VCaP (cell line): ENCODE results near the gene EYA2.

ENCODE experiments used
- H3K27ac ChIP-seq: fragments of 450-650 bp; 2 replicates; pipeline ENCODE4 v1.5.1; 2017
- TF ChIP-seq, protein P1 (sequence below): fragments of 450-650 bp; conservative IDR thresholded peaks from 2 replicates; pipeline ENCODE4 v1.5.1; 2017; ENCODE audit warnings: mild to moderate bottlenecking, moderate library complexity

Gene EYA2

DNA sequence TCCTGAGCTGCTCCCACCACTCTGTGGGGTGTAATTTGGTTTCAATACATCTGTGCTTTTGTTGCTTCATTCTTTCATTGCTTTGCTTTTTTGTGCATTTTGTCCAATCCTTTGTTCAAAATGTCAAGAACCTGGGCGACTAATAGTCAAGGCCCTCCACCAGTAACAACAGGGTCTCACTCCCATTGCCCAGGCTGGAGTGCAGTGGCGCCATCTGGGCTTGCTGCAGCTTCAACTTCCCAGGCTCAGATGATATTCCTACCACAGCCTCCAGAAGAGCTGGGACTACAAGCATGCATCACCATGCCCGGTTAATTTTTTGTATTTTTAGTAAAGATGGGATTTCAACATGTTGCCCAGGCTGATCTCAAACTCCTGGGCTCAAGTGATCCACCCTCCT lies 169.2 kb downstream of the EYA2 start:
- TF ChIP-seq, protein P1, sequence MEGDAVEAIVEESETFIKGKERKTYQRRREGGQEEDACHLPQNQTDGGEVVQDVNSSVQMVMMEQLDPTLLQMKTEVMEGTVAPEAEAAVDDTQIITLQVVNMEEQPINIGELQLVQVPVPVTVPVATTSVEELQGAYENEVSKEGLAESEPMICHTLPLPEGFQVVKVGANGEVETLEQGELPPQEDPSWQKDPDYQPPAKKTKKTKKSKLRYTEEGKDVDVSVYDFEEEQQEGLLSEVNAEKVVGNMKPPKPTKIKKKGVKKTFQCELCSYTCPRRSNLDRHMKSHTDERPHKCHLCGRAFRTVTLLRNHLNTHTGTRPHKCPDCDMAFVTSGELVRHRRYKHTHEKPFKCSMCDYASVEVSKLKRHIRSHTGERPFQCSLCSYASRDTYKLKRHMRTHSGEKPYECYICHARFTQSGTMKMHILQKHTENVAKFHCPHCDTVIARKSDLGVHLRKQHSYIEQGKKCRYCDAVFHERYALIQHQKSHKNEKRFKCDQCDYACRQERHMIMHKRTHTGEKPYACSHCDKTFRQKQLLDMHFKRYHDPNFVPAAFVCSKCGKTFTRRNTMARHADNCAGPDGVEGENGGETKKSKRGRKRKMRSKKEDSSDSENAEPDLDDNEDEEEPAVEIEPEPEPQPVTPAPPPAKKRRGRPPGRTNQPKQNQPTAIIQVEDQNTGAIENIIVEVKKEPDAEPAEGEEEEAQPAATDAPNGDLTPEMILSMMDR, result 0 out of 2 replicates have a peak, but pooled peaks have one; percentile 19
- H3K27ac ChIP-seq, result no peak overlapping the region

DNA sequence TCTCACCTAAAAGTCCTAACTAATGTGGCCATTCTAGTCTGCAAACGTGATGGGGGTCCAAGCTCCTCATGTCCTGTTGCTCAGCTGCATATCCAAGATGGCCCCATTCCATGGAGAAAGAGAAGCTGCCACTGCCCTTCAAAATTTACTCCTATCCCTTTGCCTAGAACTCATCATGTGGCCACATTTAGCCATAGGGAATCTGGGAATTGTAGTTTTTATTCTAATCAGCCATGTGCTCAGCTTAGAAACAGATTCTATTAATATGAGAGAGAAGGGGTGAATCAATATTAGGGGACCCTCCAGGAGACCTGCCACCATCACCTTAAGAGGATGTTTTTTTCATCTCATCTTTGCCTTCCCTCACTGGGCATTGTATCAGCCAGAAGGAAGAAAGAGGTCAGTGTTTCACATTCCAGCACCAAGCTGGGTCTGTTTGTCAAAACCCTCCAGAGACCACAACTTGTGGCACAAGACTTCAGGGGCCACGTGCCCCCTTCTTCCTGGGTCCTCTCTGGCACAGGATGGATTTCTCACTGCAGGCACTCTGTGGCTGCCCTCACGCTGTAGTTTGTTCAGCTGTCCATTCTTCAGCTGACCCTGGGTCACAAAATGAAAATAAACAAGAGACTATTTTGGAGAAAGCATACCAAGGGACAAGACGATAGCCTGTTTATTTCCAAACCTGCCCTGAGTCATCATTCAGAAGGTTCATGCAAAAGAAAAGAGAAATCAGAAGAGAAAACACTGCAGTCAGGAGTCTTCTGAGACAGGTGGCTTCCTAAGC lies 172.0 kb downstream of the EYA2 start:
- H3K27ac ChIP-seq, result no peak overlapping the region
- TF ChIP-seq, protein P1, result no peak

DNA sequence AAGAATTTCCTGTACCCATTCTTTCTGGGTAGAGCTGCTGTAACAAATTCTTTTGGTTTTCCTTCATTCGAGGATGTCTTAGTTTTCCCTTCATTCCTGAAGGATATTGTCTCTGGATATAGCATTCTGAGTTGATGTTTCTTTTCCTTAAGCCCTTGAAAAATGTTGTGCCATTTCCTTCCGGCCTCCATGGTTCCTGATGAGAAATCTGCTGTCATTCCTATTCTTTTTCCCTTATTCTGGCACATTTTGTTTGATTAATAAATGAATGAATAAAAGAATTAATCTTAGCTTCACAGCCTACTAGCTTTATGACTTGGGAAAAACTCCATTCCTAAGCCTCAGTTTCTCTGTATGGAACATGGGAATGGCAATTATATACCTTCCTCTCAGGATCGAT lies 173.1 kb downstream of the EYA2 start:
- no peak overlapping the region for H3K27ac ChIP-seq
- TF ChIP-seq, protein P1, result no peak

DNA sequence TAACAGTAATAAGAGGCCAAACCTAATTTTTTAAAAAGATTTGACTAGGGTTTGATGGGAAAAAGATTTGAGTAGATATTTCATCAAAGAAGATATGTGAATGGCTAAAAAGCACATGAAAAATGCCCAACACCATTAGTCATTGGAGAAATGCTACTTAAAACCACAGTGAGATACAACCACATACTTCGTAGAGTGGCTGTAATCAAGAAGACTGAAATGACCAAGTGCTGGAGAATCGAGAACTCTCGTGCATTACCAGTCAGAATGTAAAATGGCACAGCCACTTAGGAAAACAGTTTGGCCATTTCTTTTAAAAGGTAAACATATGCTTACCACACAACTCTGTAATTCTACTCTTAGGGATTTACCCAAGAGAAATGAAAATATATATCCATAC lies 175.5 kb downstream of the EYA2 start:
- TF ChIP-seq, protein P1, result no peak

DNA sequence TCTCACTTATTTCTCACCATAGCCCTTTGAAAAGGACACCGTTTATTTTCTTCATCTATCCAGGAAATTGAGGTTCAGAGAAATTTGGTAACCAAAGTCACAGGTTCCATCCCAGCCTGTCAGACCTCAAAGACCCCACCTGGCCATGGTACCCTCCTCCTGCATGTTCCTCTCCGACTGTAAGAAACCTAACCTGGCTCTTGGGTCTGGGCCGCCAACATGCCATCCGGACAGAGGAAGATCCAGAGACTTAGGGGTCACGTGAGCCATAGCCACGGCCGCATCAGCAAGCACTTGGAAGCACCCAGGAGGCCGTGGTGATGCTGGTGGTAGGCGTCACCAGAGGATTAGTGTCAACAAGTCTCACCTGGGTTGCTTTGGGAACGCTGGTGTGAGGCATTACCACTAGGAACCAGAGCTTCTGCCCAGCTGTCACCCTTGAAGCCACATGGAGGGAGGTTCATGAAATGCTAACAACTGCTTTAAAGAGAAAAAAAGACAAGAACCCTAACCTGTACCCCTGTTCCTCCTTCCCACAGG lies 177.1 kb downstream of the EYA2 start:
- TF ChIP-seq, protein P1, result no peak
- H3K27ac ChIP-seq, result no peak overlapping the region

More for the DNA sequence above, 175.5 kb downstream of the EYA2 start:
- no peak overlapping the region for H3K27ac ChIP-seq

DNA sequence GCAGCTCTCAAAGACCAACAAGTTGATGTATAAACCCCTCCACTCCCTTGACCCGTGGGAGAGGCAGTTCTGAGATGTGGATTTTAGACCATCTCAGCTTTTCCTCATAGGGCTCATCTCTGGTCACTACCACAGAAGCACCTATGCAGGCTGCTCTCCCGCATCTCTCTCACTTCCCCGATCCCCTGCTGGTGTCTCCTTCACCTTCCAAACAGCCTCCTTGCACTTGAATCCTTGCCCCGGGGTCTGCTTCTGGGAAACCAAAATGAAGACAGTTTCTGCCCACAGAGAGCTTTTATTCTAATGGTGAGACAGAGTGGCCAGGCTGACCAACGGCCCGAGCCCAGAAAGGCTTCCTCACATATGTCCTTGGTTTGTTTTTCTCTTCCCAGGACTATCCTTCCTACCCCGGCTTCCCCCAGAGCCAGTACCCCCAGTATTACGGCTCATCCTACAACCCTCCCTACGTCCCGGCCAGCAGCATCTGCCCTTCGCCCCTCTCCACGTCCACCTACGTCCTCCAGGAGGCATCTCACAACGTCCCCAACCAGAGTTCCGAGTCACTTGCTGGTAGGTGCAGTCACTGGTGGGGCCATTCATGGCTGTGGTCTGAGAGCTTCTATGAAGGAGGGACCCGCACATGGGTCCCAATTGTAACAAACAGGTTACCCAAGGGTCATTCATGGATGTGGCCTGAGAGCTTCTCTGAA lies 179.3 kb downstream of the EYA2 start:
- TF ChIP-seq, protein P1, result no peak
- H3K27ac ChIP-seq, result no peak overlapping the region

DNA sequence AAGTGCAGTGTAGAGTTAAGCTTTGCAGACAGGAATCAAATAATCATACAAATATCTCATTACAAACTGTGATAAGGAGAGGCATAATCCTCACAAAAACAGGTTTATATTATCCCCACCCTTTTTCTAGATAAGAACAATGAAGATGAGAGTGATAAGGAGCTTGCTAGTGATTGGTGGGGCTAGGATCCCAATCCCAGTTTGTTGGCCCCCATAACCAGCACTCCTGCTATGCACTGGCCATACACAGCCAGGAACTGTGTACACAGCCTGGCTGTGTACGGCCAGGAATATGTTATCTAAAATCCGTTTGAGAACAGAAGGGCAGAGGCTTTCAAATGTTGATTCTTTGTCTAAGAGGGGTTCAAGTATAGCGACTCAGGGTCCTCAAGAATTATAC lies 180.6 kb downstream of the EYA2 start:
- TF ChIP-seq, protein P1, result no peak
- H3K27ac ChIP-seq, result no peak overlapping the region
